B cell (primary cell): ENCODE results near the gene CHD1L.

Experiments
- CTCF ChIP-seq: fragments of 200-600 bp; IDR thresholded peaks from one replicate; pipeline ENCODE4 v1.8.0; 2022; ENCODE audit warnings: antibody characterized with exemption, mild to moderate bottlenecking
- EZH2 ChIP-seq: IDR thresholded peaks from 2 replicates; pipeline ENCODE4 v1.6.1; 2012; ENCODE audit warnings: borderline replicate concordance, low read depth, mild to moderate bottlenecking, moderate library complexity, low read length; ENCODE audit not compliant: insufficient read depth, poor library complexity, severe bottlenecking

GRCh38 chr1:147202576-147202975 lies 39.9 kb upstream of the CHD1L start:
- TF ChIP-seq CTCF (no peak), EZH2 (no peak)
